IMR-90 (cell line): Measurements from ENCODE around the gene SDHD. TPM values are rescaled to one million over a fixed set of nuclear protein-coding genes. Genes with fewer than 3 reads are reported as not detected.

Experiments used
- ATAC-seq: fragments of 200-7000 bp; cut with Tn5 transposase; 2 replicates; pipeline ENCODE4 v1.9.1; 2020; ENCODE audit warnings: low read depth, mild to moderate bottlenecking, moderate library complexity
- BruUV-seq: library from RNA; stranded (reverse); fragments of 400-500 nt; replicated peaks from 2 replicates; lab custom pipeline; 2021; lab: Mats Ljungman, UMichigan
- CTCF ChIA-PET: fragments of 300-600 bp; formaldehyde crosslinking; extraction: SDS; loops from one replicate; lab custom pipeline; 2021; ENCODE audit warnings: antibody characterized with exemption; lab: Yijun Ruan, JAX
- POLR2A ChIA-PET: fragments of 300-600 bp; sonication (Branson Sonifier 250); formaldehyde crosslinking; loops from one replicate; lab custom pipeline; 2022; ENCODE audit warnings: antibody characterized with exemption; ENCODE audit not compliant: unreplicated experiment; lab: Charles Lee
- DNase-seq: peaks from one replicate; pipeline ENCODE4 v3.0.0; 2013
- H2AFZ ChIP-seq: replicated peaks from 2 replicates; pipeline ENCODE3; 2013; ENCODE audit warnings: low read length, mild to moderate bottlenecking; ENCODE audit not compliant: poor library complexity
- H2AK5ac ChIP-seq: 2 replicates; pipeline ENCODE4 v1.6.1; 2013; ENCODE audit warnings: low read depth, low read length, inconsistent platforms
- H2AK9ac ChIP-seq: replicated peaks from 2 replicates; pipeline ENCODE3; 2013; ENCODE audit warnings: mild to moderate bottlenecking, low read depth, low read length, moderate library complexity; ENCODE audit not compliant: poor library complexity
- H2BK120ac ChIP-seq: 2 replicates; pipeline ENCODE4 v1.6.1; 2013; ENCODE audit warnings: low read depth, low read length, inconsistent platforms
- H2BK15ac ChIP-seq: 3 replicates; pipeline ENCODE4 v1.6.1; 2013; ENCODE audit warnings: low read depth, low read length, inconsistent platforms
- H2BK20ac ChIP-seq: 2 replicates; pipeline ENCODE4 v1.6.1; 2013; ENCODE audit warnings: low read depth, mild to moderate bottlenecking, inconsistent platforms, low read length, moderate library complexity
- H2BK5ac ChIP-seq: 2 replicates; pipeline ENCODE4 v1.6.1; 2013; ENCODE audit warnings: mild to moderate bottlenecking, low read depth, low read length, inconsistent platforms; ENCODE audit not compliant: poor library complexity, severe bottlenecking
- H3K14ac ChIP-seq: replicated peaks from 2 replicates; pipeline ENCODE4 v1.6.1; 2013; ENCODE audit warnings: low read depth, low read length, inconsistent platforms
- H3K18ac ChIP-seq: 2 replicates; pipeline ENCODE4 v1.6.1; 2013; ENCODE audit warnings: low read depth, low read length, control low read depth
- H3K23ac ChIP-seq: 2 replicates; pipeline ENCODE4 v1.6.1; 2013; ENCODE audit warnings: low read depth, low read length, inconsistent platforms
- H3K27ac ChIP-seq: 2 replicates; pipeline ENCODE4 v1.5.1; 2013; ENCODE audit warnings: mild to moderate bottlenecking, control low read depth, low read length; ENCODE audit not compliant: insufficient read depth
- H3K27me3 ChIP-seq: 2 replicates; pipeline ENCODE4 v1.6.1; 2013; ENCODE audit warnings: low read length; ENCODE audit not compliant: control insufficient read depth, insufficient read depth
- H3K36me3 ChIP-seq: 2 replicates; pipeline ENCODE4 v1.6.1; 2013; ENCODE audit warnings: low read length, mixed read lengths; ENCODE audit not compliant: control insufficient read depth, insufficient read depth
- H3K4ac ChIP-seq: 2 replicates; pipeline ENCODE4 v1.6.1; 2013; ENCODE audit warnings: low read depth, low read length, inconsistent platforms
- H3K4me1 ChIP-seq: 2 replicates; pipeline ENCODE4 v1.6.1; 2013; ENCODE audit warnings: low read length, mixed read lengths; ENCODE audit not compliant: control insufficient read depth, insufficient read depth
- H3K4me2 ChIP-seq: 2 replicates; pipeline ENCODE4 v1.6.1; 2013; ENCODE audit warnings: low read depth, mild to moderate bottlenecking, control low read depth, low read length, moderate library complexity
- H3K4me3 ChIP-seq: 2 replicates; pipeline ENCODE4 v1.5.1; 2013; ENCODE audit warnings: low read depth, mild to moderate bottlenecking, control low read depth, low read length, moderate library complexity; ENCODE audit not compliant: insufficient read depth
- H3K56ac ChIP-seq: 2 replicates; pipeline ENCODE4 v1.6.1; 2013; ENCODE audit warnings: low read length, inconsistent platforms; ENCODE audit not compliant: insufficient read depth; ENCODE audit errors: extremely low read depth
- H3K79me1 ChIP-seq, 2 experiments: 2 replicates each; pipeline ENCODE4 v1.6.1; 2013; ENCODE audit warnings: low read length in 2 of 2, inconsistent platforms in 1 of 2, low read depth in 1 of 2
- H3K9ac ChIP-seq: 2 replicates; pipeline ENCODE4 v1.6.1; 2013; ENCODE audit warnings: low read depth, low read length, control low read depth
- H3K9me1 ChIP-seq: 2 replicates; pipeline ENCODE4 v1.6.1; 2013; ENCODE audit warnings: low read length, inconsistent platforms; ENCODE audit not compliant: insufficient read depth
- H3K9me3 ChIP-seq: 2 replicates; pipeline ENCODE4 v1.6.1; 2013; ENCODE audit warnings: low read length; ENCODE audit not compliant: control insufficient read depth, insufficient read depth
- H4K20me1 ChIP-seq: 2 replicates; pipeline ENCODE4 v1.6.1; 2013; ENCODE audit warnings: low read length, inconsistent platforms; ENCODE audit not compliant: insufficient read depth
- H4K5ac ChIP-seq: 2 replicates; pipeline ENCODE4 v1.6.1; 2013; ENCODE audit warnings: mild to moderate bottlenecking, low read depth, low read length, control low read depth
- H4K8ac ChIP-seq, 2 experiments: 2 replicates each; pipeline ENCODE4 v1.6.1; 2013; ENCODE audit warnings: low read depth in 2 of 2, low read length in 2 of 2, control low read depth in 1 of 2, inconsistent platforms in 1 of 2
- H4K91ac ChIP-seq: 2 replicates; pipeline ENCODE4 v1.6.1; 2013; ENCODE audit warnings: low read depth, low read length, inconsistent platforms; ENCODE audit not compliant: insufficient read depth
- BHLHE40 ChIP-seq: fragments of 150-350 bp; IDR thresholded peaks from 2 replicates; pipeline ENCODE4 v1.6.1; 2016; ENCODE audit warnings: mild to moderate bottlenecking, low read depth, low read length
- CEBPB ChIP-seq: IDR thresholded peaks from 2 replicates; pipeline ENCODE4 v1.6.1; 2012; ENCODE audit warnings: low read depth, low read length, improper control_type of control experiment
- CHD1 ChIP-seq: IDR thresholded peaks from 2 replicates; pipeline ENCODE4 v1.6.1; 2012; ENCODE audit warnings: low read depth, low read length, improper control_type of control experiment
- MAZ ChIP-seq: IDR thresholded peaks from 2 replicates; pipeline ENCODE4 v1.6.1; 2012; ENCODE audit warnings: low read depth, mild to moderate bottlenecking, low read length, improper control_type of control experiment, moderate library complexity, borderline replicate concordance
- MXI1 ChIP-seq: IDR thresholded peaks from 2 replicates; pipeline ENCODE4 v1.6.1; 2012; ENCODE audit warnings: low read depth, mild to moderate bottlenecking, low read length, moderate library complexity, borderline replicate concordance
- POLR2A ChIP-seq: IDR thresholded peaks from 2 replicates; pipeline ENCODE4 v1.6.1; 2012; ENCODE audit warnings: mild to moderate bottlenecking, low read depth, low read length
- RCOR1 ChIP-seq: IDR thresholded peaks from 2 replicates; pipeline ENCODE4 v1.6.1; 2012; ENCODE audit warnings: mild to moderate bottlenecking, low read length, improper control_type of control experiment; ENCODE audit not compliant: insufficient replicate concordance
- RFX5 ChIP-seq: IDR thresholded peaks from 2 replicates; pipeline ENCODE4 v1.8.0; 2012; ENCODE audit warnings: low read depth, mild to moderate bottlenecking, low read length, moderate library complexity
- USF2 ChIP-seq: fragments of 150-350 bp; IDR thresholded peaks from 2 replicates; pipeline ENCODE4 v1.6.1; 2017; ENCODE audit warnings: mild to moderate bottlenecking, antibody characterized with exemption, low read length, low read depth
- WGBS, 2 experiments: methylation state at CpG; one replicate each; pipeline versions ENCODE4 v1.1.5 to v1.1.7; 2013; ENCODE audit warnings: missing lambda C conversion rate in 2 of 2; ENCODE audit not compliant: insufficient read length in 1 of 2; ENCODE audit errors: extremely low coverage in 2 of 2; 5-methylcytosine and 5-hydroxymethylcytosine counted together
- dilution Hi-C: fragments of 300-500 bp; cut with HindIII; formaldehyde crosslinking; loops from one replicate; pipeline ENCODE4 v1.14.3; 2018; ENCODE audit warnings: low sequenced_read_pairs; ENCODE audit not compliant: unreplicated experiment
- in situ Hi-C: fragments of 300-500 bp; cut with MboI; formaldehyde crosslinking; loops from 3 replicates; pipeline ENCODE4 v1.14.3; 2019; ENCODE audit warnings: low sequenced_read_pairs, inconsistent platforms, mixed read lengths
- intact Hi-C: fragments of 100-400 bp; cut with micrococcal nuclease; formaldehyde crosslinking; loops from 2 replicates; pipeline ENCODE4 v1.10.0; 2022
- polyA plus RNA-seq, 3 experiments: library from polyadenylated mRNA; depleted of rRNA; stranded (reverse); fragments of >200 nt; gene quantifications; 2 replicates each; pipeline ENCODE4 v1.2.3, GENCODE V29; 2012; ENCODE audit warnings: low replicate concordance in 1 of 3
- total RNA-seq: library from RNA; depleted of rRNA; stranded (reverse); fragments of >200 nt; gene quantifications from 2 replicates; pipeline ENCODE4 v1.2.3, GENCODE V29; 2012; rRNA removed

Gene SDHD
- total and polyA plus RNA-seq, 2 of the 4 experiments (the other 2 are of a cell fraction) = 83.2 to 166 TPM

- H2BK5ac ChIP-seq = no peak overlapping the region
- no peak overlapping the region for H2AK5ac ChIP-seq
- H2AK9ac ChIP-seq = no peak overlapping the region
- H3K18ac ChIP-seq = no peak overlapping the region
- H3K14ac ChIP-seq = no peak overlapping the region
- intact Hi-C loops (no loop called here), dilution Hi-C loops (no loop called here), in situ Hi-C loops (no loop called here)
- DNase-seq = no peak
- H2BK15ac ChIP-seq = no peak overlapping the region
- no peaks in the 10 kb centered on the region for H4K20me1 ChIP-seq
- no peak overlapping the region for H2BK20ac ChIP-seq
- ChIA-PET CTCF (interaction anchor here (0.6 kb wide), 1 partner anchor 22 kb away, joined by 3 read pairs; no protein-coding TSS in a partner anchor), POLR2A (no interaction called here)
- no TSS peak for BruUV-seq
- 86% methylated on average over 1 of the region's 3 CpGs; no CpG with 5 or more reads in 1 of the 2 experiments for WGBS, 2 experiments
- no peak overlapping the region for H4K91ac ChIP-seq
- H3K4me2 ChIP-seq = no peak overlapping the region
- H3K4me3 ChIP-seq = no peak overlapping the region
- TF ChIP-seq POLR2A = no peak
- TF ChIP-seq RCOR1 = no peak
- TF ChIP-seq USF2 = no peak
- no peak for TF ChIP-seq RFX5
- no peak for TF ChIP-seq MAZ
- no peak for TF ChIP-seq CEBPB
- no peak for TF ChIP-seq MXI1
- TF ChIP-seq CHD1 = no peak
- TF ChIP-seq BHLHE40 = no peak
- H3K27ac ChIP-seq = no peak overlapping the region
- no peaks in the 10 kb centered on the region for H3K79me1 ChIP-seq
- peaks cover 2% of the 10 kb centered on the region; the same call in 1 of the 2 replicates for H3K9me3 ChIP-seq
- H3K4ac ChIP-seq = no peak overlapping the region
- no peak overlapping the region for H4K5ac ChIP-seq
- no peaks in the 10 kb centered on the region for H3K27me3 ChIP-seq
- no peak overlapping the region for H4K8ac ChIP-seq
- no peak overlapping the region for H3K56ac ChIP-seq
- no peak overlapping the region for H2BK120ac ChIP-seq
- no peak overlapping the region for H2AFZ ChIP-seq
- H3K36me3 ChIP-seq = no peaks in the 10 kb centered on the region
- ATAC-seq = no peak
- H3K4me1 ChIP-seq = no peaks in the 10 kb centered on the region
- no peaks in the 10 kb centered on the region for H3K9me1 ChIP-seq
- H3K9ac ChIP-seq = no peak overlapping the region
- H3K23ac ChIP-seq = no peak overlapping the region
Measured at GRCh38 chr11:112143597-112143996, 56.9 kb downstream of the SDHD start.

Other genes with a start within 250 kb of the SDHD start
- gene ALG9, start 215.3 kb upstream of the SDHD start, total RNA-seq = 35.7 and 44.7 TPM in 2 replicates
- 18.2 and 20.7 TPM in 2 replicates for gene ALG9, start 215.3 kb upstream of the SDHD start, polyA plus RNA-seq (2012; rRNA removed)
- gene FDXACB1, start 207.7 kb upstream of the SDHD start, total RNA-seq = 3.0 and 3.3 TPM in 2 replicates
- 1.3 and 1.7 TPM in 2 replicates for gene FDXACB1, start 207.7 kb upstream of the SDHD start, polyA plus RNA-seq (2012; rRNA removed)
- gene CFAP68, start 207.3 kb upstream of the SDHD start, total RNA-seq = 8.9 and 10.2 TPM in 2 replicates
- gene CFAP68, start 207.3 kb upstream of the SDHD start, polyA plus RNA-seq (2012; rRNA removed) = 17.0 and 19.9 TPM in 2 replicates
- gene CRYAB, start 175.1 kb upstream of the SDHD start, total RNA-seq = 3.9 and 6.5 TPM in 2 replicates
- 16.5 and 19.5 TPM in 2 replicates for gene CRYAB, start 175.1 kb upstream of the SDHD start, polyA plus RNA-seq (2012; rRNA removed)
- under 0.01 and 0.18 TPM in 2 replicates for gene HSPB2, start 174.1 kb upstream of the SDHD start, total RNA-seq
- 0.55 and 1.0 TPM in 2 replicates for gene HSPB2, start 174.1 kb upstream of the SDHD start, polyA plus RNA-seq (2012; rRNA removed)
- 0.28 and 0.90 TPM in 2 replicates for gene C11orf52, start 168.0 kb upstream of the SDHD start, total RNA-seq
- gene C11orf52, start 168.0 kb upstream of the SDHD start, polyA plus RNA-seq (2012; rRNA removed) = 1.0 and 1.1 TPM in 2 replicates
- 10.4 and 11.1 TPM in 2 replicates for gene DIXDC1, start 149.5 kb upstream of the SDHD start, total RNA-seq
- 5.3 and 5.9 TPM in 2 replicates for gene DIXDC1, start 149.5 kb upstream of the SDHD start, polyA plus RNA-seq (2012; rRNA removed)
- gene DLAT, start 61.5 kb upstream of the SDHD start, total RNA-seq = 27.2 and 33.1 TPM in 2 replicates
- 15.3 and 15.5 TPM in 2 replicates for gene DLAT, start 61.5 kb upstream of the SDHD start, polyA plus RNA-seq (2012; rRNA removed)
- 1.1 and 2.2 TPM in 2 replicates for gene PIH1D2, start 12.9 kb upstream of the SDHD start, total RNA-seq
- 0.89 and 1.1 TPM in 2 replicates for gene PIH1D2, start 12.9 kb upstream of the SDHD start, polyA plus RNA-seq (2012; rRNA removed)
- gene NKAPD1, start 12.6 kb upstream of the SDHD start, total RNA-seq = 17.2 and 24.4 TPM in 2 replicates
- gene NKAPD1, start 12.6 kb upstream of the SDHD start, polyA plus RNA-seq (2012; rRNA removed) = 7.1 and 8.4 TPM in 2 replicates
- 35.5 and 48.9 TPM in 2 replicates for gene TIMM8B, start 117 bp upstream of the SDHD start, total RNA-seq
- gene TIMM8B, start 117 bp upstream of the SDHD start, polyA plus RNA-seq (2012; rRNA removed) = 103 and 119 TPM in 2 replicates
- gene IL18, start 77.2 kb downstream of the SDHD start, total RNA-seq = 0.54 and 0.83 TPM in 2 replicates
- 0.89 and 0.96 TPM in 2 replicates for gene IL18, start 77.2 kb downstream of the SDHD start, polyA plus RNA-seq (2012; rRNA removed)
- gene TEX12, start 80.5 kb downstream of the SDHD start, total RNA-seq = not detected in 2 replicates
- 0.12 TPM in 1 of 2 replicates, not detected in the other for gene TEX12, start 80.5 kb downstream of the SDHD start, polyA plus RNA-seq (2012; rRNA removed)
- 0.18 and 0.83 TPM in 2 replicates for gene BCO2, start 88.6 kb downstream of the SDHD start, total RNA-seq
- gene BCO2, start 88.6 kb downstream of the SDHD start, polyA plus RNA-seq (2012; rRNA removed) = 0.20 and 0.68 TPM in 2 replicates
- gene PTS, start 139.6 kb downstream of the SDHD start, total RNA-seq = 21.0 and 63.6 TPM in 2 replicates
- 50.7 and 51.8 TPM in 2 replicates for gene PTS, start 139.6 kb downstream of the SDHD start, polyA plus RNA-seq (2012; rRNA removed)
- gene PLET1, start 174.0 kb downstream of the SDHD start, total RNA-seq = not detected in 2 replicates
- gene PLET1, start 174.0 kb downstream of the SDHD start, polyA plus RNA-seq (2012; rRNA removed) = not detected in 2 replicates